GM18868 (cell line): ENCODE measurements around the gene SF1.
"Not testable (repeated sequence)": the region's sequence is repeated elsewhere in the genome, so short reads cannot be mapped to it uniquely, and the experiment has no call there.

Experiments used
- ATAC-seq: cut with Tn5 transposase; IDR thresholded peaks from one replicate; pipeline ENCODE4 v1.9.1; 2021; ENCODE audit warnings: mild to moderate bottlenecking, moderate library complexity; ENCODE audit not compliant: unreplicated experiment

SF1 gene, protein sequence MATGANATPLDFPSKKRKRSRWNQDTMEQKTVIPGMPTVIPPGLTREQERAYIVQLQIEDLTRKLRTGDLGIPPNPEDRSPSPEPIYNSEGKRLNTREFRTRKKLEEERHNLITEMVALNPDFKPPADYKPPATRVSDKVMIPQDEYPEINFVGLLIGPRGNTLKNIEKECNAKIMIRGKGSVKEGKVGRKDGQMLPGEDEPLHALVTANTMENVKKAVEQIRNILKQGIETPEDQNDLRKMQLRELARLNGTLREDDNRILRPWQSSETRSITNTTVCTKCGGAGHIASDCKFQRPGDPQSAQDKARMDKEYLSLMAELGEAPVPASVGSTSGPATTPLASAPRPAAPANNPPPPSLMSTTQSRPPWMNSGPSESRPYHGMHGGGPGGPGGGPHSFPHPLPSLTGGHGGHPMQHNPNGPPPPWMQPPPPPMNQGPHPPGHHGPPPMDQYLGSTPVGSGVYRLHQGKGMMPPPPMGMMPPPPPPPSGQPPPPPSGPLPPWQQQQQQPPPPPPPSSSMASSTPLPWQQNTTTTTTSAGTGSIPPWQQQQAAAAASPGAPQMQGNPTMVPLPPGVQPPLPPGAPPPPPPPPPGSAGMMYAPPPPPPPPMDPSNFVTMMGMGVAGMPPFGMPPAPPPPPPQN

DNA sequence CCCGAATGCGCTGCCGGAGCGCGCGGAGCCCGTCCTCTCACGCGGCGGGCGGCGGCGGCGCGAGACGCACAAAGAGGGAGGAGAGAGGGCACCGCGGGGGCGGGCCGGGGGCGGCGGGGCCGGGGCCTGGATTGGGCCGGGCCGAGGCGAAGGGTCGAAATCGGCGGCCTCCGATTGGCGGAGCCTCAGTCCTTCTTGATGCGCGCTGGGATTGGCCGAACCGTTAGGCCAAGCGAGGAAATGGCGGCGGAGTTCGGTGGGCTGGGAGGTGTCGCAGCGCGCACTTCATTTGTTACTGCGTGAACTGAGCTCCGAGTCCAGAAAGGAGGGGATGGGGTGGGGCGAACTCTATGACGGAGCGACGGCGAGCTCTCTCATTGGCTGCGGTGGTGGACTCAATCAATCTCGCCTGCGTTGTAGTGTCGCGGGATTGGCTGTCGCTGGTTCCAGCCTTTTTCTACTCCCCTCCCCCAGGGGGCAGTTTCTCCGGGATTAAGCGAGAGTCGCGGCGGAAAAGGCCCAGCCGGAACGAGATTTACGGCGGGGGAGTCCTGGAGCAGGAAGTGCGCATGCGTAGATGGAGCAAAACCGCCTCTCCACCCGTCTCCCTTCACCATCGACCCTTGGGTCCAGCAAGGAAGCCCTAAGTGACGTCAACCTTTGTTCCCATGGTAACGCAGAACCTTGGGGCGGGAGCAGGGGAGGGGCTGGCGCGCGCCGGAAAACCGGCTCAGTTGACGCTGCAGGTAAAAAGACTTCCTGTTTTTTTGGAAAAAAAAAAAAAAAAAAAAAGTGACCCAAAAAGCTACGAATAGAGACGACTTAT, at the start of gene SF1:
TSS of gene SF1 (minus strand) at position 70 of the 826 bp plus-strand sequence. CDS start 150 bp downstream, outside the sequence.
- ATAC-seq, result peak; percentile 79

- no peak for ATAC-seq
Observed at GRCh38 chr11:64827451-64827839, 49.1 kb upstream of the SF1 start.

GRCh38 chr11:64826578-64827450, 48.5 kb upstream of the SF1 start:
- ATAC-seq, result no peak

DNA sequence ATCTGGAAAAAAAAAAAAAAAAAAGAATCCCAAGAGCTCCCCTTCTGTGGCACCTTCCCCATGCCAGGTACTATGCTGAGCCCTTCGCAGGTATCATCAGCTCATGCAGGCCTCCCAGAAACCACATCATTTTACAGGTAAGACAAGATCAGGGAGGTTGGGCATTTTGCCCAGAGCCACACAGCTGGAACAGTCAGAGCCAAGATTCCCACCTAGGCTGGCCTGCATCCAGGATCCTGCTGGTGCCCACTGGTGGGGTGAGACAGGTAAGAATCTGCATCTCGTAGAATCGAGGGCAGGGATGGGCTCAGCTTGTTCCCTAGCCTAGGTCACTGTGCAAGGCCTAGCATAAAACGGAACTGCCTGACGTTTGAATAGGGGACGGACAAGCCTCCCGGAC, 47.7 kb upstream of the SF1 start:
- no peak for ATAC-seq

DNA sequence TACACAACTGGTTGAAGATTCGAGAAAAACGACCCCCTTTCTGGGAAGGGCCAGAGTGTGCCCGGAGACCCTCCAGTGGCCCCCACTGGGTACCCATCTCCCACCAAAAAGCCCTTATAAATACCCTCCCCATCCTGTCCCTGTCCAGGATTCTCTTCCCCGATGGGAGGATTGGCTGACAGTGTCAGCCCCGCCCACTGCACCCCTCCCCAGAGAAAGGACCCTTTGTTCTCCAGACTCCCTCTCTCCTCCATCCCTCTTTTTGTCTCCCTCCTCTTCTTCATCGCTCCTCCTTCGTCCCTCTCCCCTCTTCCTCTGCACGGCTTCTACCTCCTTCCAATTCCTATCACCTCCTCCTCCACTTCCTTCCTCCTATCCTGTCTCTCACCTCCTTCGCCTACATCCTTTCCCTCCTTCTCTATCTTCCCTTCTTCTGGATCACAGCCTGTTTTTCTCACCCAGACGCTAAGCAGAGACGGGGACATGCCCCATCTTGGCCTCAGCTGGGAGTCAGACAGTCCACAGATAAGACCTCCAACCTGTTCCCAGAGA, 45.3 kb upstream of the SF1 start:
- no peak for ATAC-seq

DNA sequence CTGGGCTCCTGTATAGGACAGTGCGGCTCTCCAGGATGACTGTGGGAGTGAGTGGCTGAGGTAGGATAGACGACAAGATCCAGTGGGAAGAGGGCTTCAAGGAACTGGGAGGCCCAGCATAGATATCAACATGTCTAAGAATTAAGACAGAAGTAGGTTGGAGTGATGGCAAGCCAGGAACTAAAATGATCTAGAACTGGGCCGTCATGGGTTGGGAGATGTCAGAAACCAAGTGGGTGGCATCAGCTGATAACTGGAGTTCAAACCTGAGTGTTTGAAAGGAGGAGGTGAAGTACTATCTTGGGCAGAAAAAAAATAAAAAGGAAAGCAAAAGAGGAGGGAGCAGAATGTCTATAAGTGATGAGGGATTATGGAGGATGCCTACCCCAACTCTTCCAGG, 39.1 kb upstream of the SF1 start:
- no peak for ATAC-seq

DNA sequence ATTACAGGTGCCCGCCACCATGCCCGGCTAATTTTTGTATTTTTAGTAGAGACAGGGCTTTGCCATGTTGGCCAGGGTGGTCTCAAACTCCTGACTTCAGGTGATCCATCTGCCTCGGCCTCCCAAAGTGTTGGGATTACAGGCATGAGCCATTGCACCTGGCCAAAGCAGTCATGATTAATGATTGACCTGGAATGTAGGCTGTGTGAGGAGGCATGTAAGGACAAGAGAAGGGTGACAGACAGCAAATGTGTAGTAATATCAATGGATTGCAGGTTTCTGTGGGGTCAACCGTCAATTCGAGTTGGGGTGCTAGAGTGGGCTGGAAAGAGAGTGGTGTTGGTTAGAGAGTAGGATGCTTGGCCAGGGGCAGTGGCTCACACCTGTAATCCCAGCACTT, 37.1 kb upstream of the SF1 start:
- ATAC-seq, result not testable (repeated sequence)

- ATAC-seq, result peak; percentile 61
Observed at GRCh38 chr11:64814712-64815187, 36.4 kb upstream of the SF1 start.

GRCh38 chr11:64813826-64814225, 35.5 kb upstream of the SF1 start:
- no peak for ATAC-seq

- ATAC-seq, result no peak
Observed at GRCh38 chr11:64810891-64811272, 32.5 kb upstream of the SF1 start.

DNA sequence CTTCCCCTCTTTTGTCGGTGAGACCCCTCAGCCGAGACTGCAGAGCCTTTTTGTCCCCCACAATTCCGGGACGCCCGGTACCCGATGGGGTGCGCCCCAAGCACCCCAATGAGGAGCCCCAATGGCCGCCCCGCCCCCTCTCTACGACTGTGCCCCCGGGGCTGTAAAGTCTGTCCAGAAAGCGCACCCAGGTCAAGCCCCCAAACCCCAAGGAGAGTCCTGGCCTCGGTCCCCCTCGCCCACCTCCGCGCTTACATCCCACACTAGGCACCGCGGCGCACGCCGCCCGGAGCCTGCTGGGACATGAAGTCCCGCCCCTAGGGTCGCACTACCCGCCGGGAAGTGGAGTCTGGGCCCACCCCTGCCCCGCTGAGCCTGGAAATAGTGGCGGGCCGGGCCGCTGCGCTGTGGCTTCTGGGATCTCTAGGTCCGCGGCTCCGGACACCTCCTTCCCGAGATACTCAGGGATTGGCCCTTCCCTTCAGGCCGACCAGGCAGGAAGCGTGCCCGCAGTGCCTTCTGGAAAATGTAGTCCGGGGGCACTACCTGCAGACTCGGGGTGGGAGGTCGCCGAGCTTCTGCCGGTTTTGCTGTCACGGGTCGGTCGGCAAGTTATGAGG, 32.0 kb upstream of the SF1 start, which contains the start of gene MEN1:
TSS of gene MEN1 (minus strand) at position 281 of the 620 bp plus-strand sequence. CDS start 442 bp downstream, outside the sequence.
- peak; percentile 55 for ATAC-seq

- no peak for ATAC-seq
Observed at GRCh38 chr11:64809781-64810241, 31.5 kb upstream of the SF1 start.

GRCh38 chr11:64805481-64805880, 27.1 kb upstream of the SF1 start:
- no peak for ATAC-seq

GRCh38 chr11:64804346-64805210, 26.2 kb upstream of the SF1 start:
- ATAC-seq, result no peak

- no peak for ATAC-seq
Observed at GRCh38 chr11:64803846-64804345, 25.6 kb upstream of the SF1 start.

DNA sequence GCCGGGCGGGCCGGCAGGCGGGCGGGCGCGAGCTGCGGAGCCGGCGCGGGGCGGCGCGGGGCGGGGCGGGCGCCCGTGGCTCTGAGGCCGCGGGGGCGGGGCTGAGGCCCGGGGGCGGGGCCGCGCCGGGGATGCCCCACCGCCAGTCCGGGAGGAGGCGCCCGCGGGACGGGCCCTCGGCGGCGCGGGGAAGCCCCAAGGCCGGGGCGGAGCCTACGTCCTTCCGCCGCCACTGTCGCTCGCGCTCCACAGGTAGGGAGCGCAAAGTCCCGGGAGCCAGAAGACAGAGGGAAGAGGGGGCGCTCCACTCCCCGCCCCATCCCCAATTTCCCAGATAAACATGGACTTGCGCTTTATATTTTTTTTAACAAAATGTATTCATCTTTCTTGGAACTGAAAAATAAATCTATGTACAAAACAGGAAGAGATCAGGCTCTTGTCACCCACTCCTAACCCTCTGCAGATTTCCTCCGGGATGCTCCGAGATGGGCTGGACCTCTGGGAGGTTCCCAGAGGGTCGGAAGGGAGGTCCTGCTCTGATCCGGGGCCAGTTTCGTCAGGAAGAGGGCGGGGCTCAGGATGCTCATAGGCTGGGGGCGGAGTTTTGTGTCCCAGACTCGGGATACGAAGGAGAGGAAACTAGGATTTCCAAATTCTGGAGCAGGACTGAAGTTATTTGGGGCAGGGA, 25.0 kb upstream of the SF1 start, which contains the start of gene MAP4K2:
TSS of gene MAP4K2 (minus strand) at position 57 of the 688 bp plus-strand sequence. CDS start 65 bp downstream, outside the sequence.
- ATAC-seq, result peak; percentile 63

DNA sequence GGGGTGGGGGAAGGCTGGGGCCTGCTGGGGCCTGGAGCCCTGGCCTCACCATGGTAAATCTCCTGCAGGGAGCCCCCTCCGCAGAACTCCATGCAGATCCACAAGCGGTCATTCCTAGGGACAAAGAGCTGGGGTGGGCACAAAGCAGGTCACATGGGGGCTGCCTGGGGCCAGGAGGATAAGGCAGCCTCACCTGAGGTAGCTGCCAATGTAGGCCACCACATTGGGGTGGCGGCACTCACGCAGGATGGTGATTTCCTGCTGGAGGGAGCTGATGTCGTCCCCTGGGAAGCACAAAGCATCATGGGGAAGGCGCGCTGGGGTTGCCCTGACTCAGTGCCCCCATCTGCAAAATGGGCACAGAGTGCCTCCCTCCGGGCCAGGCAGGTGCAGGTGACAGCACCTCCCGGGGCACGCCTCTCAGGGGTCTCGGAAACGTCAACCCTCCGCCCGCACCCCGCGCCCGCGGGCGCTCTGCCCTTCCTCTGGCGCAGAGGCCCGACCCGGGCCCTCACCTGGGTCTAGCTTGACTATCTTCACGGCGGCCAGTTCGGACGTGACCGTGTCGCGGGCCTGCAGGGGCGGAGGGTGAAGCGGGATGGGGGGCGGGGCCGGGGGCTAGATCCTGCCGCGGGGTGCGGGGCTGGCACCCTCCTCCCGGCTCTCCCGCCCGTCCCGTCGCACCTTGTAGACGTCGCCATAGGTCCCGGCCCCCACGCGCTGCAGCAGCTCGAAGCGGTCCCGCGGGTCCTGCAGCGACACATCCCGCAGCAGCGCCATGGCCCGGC, 24.2 kb upstream of the SF1 start:
- ATAC-seq, result peak; percentile 20
